HCT116 (cell line): Measurements from ENCODE around the gene DNAJC5. TPM values are rescaled to one million over a fixed set of nuclear protein-coding genes. Genes with fewer than 3 reads are reported as not detected.
A peak's percentile ranks its signal among the peaks of the same experiment; 100 is the strongest.

Experiments
- ATAC-seq: fragments of 200-7000 bp; cut with Tn5 transposase; 2 replicates; pipeline ENCODE4 v1.9.1; 2020; ENCODE audit warnings: mild to moderate bottlenecking, moderate library complexity
- BruUV-seq: library from RNA; stranded (reverse); fragments of 400-500 nt; replicated peaks from 2 replicates; lab custom pipeline; 2021; lab: Mats Ljungman, UMichigan
- CTCF ChIA-PET: fragments of 300-600 bp; sonication (Branson Sonifier 250); formaldehyde crosslinking; loops from one replicate; lab custom pipeline; 2021; ENCODE audit warnings: antibody characterized with exemption; lab: Charles Lee
- POLR2A ChIA-PET: fragments of 300-600, 350-600 bp; sonication (Branson Sonifier 250); formaldehyde crosslinking; loops from one replicate; lab custom pipeline; 2021; ENCODE audit warnings: antibody characterized with exemption; lab: Charles Lee
- RAD21 ChIA-PET, 2 experiments: fragments of 300-600 bp; sonication (Branson Sonifier 250); formaldehyde crosslinking; loops; one replicate each; lab custom pipeline; 2023; ENCODE audit warnings: low total read pairs in 2 of 2; ENCODE audit not compliant: uncharacterized antibody in 2 of 2, unreplicated experiment in 2 of 2, low non-redundant PET in 1 of 2; lab: Charles Lee
- DNase-seq: peaks from one replicate; pipeline ENCODE4 v3.0.0-alpha.2; 2010; ENCODE audit warnings: low read depth, low spot score
- H2AFZ ChIP-seq: fragments of 200-600 bp; shearing (Covaris generic), sonication (generic); 2 replicates; pipeline ENCODE4 v1.6.1; 2017; ENCODE audit warnings: low read depth, mixed run types, mixed read lengths, antibody characterized with exemption, low read length; ENCODE audit not compliant: poor library complexity, severe bottlenecking
- H3K27ac ChIP-seq: 2 replicates; pipeline ENCODE4 v1.5.1; 2012; ENCODE audit warnings: low read depth, low read length
- H3K27me3 ChIP-seq: fragments of 200-600 bp; sonication (generic); 2 replicates; pipeline ENCODE4 v1.6.1; 2016; ENCODE audit warnings: mixed run types, low read length, mixed read lengths; ENCODE audit not compliant: insufficient read depth
- H3K36me3 ChIP-seq, 2 experiments: fragments of 200-500 bp in 1 of 2; fragments of 200-600 bp in 1 of 2; sonication (Bioruptor generic) in 1 of 2; sonication (generic) in 1 of 2; 2 replicates each; pipeline versions ENCODE4 v1.5.1 to v1.6.1; 2014 to 2016; ENCODE audit warnings: low read length in 2 of 2, inconsistent platforms in 1 of 2, mixed read lengths in 1 of 2, mixed run types in 1 of 2; ENCODE audit not compliant: insufficient read depth in 2 of 2, control insufficient read depth in 1 of 2
- H3K4me1 ChIP-seq, 2 experiments: fragments of 200-600 bp in 1 of 2; sonication (generic) in 1 of 2; 2 replicates each; pipeline versions ENCODE4 v1.5.1 to v1.6.1; 2012 to 2017; ENCODE audit warnings: low read length in 2 of 2, inconsistent platforms in 1 of 2, mild to moderate bottlenecking in 1 of 2, mixed read lengths in 1 of 2, mixed run types in 1 of 2, moderate library complexity in 1 of 2; ENCODE audit not compliant: insufficient read depth in 2 of 2, control insufficient read depth in 1 of 2
- H3K4me2 ChIP-seq: fragments of 200-600 bp; sonication (generic); 2 replicates; pipeline ENCODE4 v1.6.1; 2017; ENCODE audit warnings: mixed run types, low read length, mixed read lengths
- H3K4me3 ChIP-seq, 2 experiments: fragments of 200-600 bp in 1 of 2; sonication (generic) in 1 of 2; replicated peaks in 1 of 2; 2 replicates each; pipeline ENCODE4 v1.5.1; 2011 to 2016; ENCODE audit warnings: low read length in 2 of 2, control low read depth in 1 of 2, low read depth in 1 of 2, mild to moderate bottlenecking in 1 of 2, mixed read lengths in 1 of 2, mixed run types in 1 of 2
- H3K79me2 ChIP-seq: fragments of 200-600 bp; sonication (generic); 2 replicates; pipeline ENCODE4 v1.6.1; 2017; ENCODE audit warnings: mild to moderate bottlenecking, mixed run types, low read length, moderate library complexity, mixed read lengths; ENCODE audit not compliant: insufficient read depth
- H3K9ac ChIP-seq: fragments of 200-600 bp; sonication (generic); 2 replicates; pipeline ENCODE4 v1.6.1; 2016; ENCODE audit warnings: low read length, mixed read lengths
- H3K9me2 ChIP-seq: fragments of 200-600 bp; sonication (generic), shearing (Covaris generic); 2 replicates; pipeline ENCODE4 v1.6.1; 2017; ENCODE audit warnings: mixed run types, mild to moderate bottlenecking, moderate library complexity; ENCODE audit not compliant: insufficient read depth
- H3K9me3 ChIP-seq, 2 experiments: fragments of 200-500 bp in 1 of 2; fragments of 200-600 bp in 1 of 2; sonication (Bioruptor generic) in 1 of 2; sonication (generic) in 1 of 2; 2 replicates each; pipeline ENCODE4 v1.6.1; 2014 to 2017; ENCODE audit warnings: low read length in 2 of 2, mixed read lengths in 2 of 2, inconsistent platforms in 1 of 2, low read depth in 1 of 2, mild to moderate bottlenecking in 1 of 2, mixed run types in 1 of 2, moderate library complexity in 1 of 2; ENCODE audit not compliant: control insufficient read depth in 1 of 2, insufficient read depth in 1 of 2
- H4K20me1 ChIP-seq: fragments of 200-600 bp; sonication (generic), shearing (Covaris generic); 2 replicates; pipeline ENCODE4 v1.6.1; 2017; ENCODE audit warnings: mixed run types, mild to moderate bottlenecking, moderate library complexity; ENCODE audit not compliant: insufficient read depth
- EGR1 ChIP-seq: IDR thresholded peaks from 2 replicates; pipeline ENCODE4 v1.6.1; 2012; ENCODE audit warnings: low read depth
- ELF1 ChIP-seq: IDR thresholded peaks from 2 replicates; pipeline ENCODE4 v1.6.1; 2012; ENCODE audit warnings: low read depth, borderline replicate concordance
- EZH2 ChIP-seq: fragments of 200-600 bp; sonication (generic); IDR thresholded peaks from 2 replicates; pipeline ENCODE4 v1.6.1; 2017; ENCODE audit warnings: antibody characterized with exemption, mixed run types
- FOSL1 ChIP-seq: IDR thresholded peaks from 2 replicates; pipeline ENCODE4 v1.6.1; 2012; ENCODE audit warnings: low read depth
- SIN3A ChIP-seq: IDR thresholded peaks from 2 replicates; pipeline ENCODE4 v1.6.1; 2012; ENCODE audit warnings: low read depth
- SRF ChIP-seq: IDR thresholded peaks from 2 replicates; pipeline ENCODE4 v1.6.1; 2012; ENCODE audit warnings: low read depth
- ZFX ChIP-seq: fragments of 450-650 bp; IDR thresholded peaks from 2 replicates; pipeline ENCODE4 v1.6.1; 2017
- intact Hi-C: fragments of 100-400 bp; cut with micrococcal nuclease; formaldehyde crosslinking; loops from 2 replicates; pipeline ENCODE4 v1.10.0; 2022
- total RNA-seq: library from RNA; stranded (reverse); gene quantifications from one replicate; pipeline ENCODE4 v1.2.1, GENCODE V29; 2021; ENCODE audit not compliant: unreplicated experiment
- TF ChIP-seq, protein P1 (sequence below): IDR thresholded peaks from 2 replicates; pipeline ENCODE4 v1.6.1; 2012; ENCODE audit warnings: low read depth
- TF ChIP-seq, protein P2 (sequence below), 3 experiments: fragments of 200-600 bp in 1 of 3; sonication (generic) in 1 of 3; IDR thresholded peaks in 2 of 3; conservative IDR thresholded peaks in 1 of 3; 2 replicates each; pipeline ENCODE4 v1.5.1; 2012 to 2017; ENCODE audit warnings: low read depth in 2 of 3, low read length in 2 of 3, antibody characterized with exemption in 1 of 3, borderline replicate concordance in 1 of 3, control low read depth in 1 of 3, mild to moderate bottlenecking in 1 of 3, mixed read lengths in 1 of 3, mixed run types in 1 of 3, moderate library complexity in 1 of 3; ENCODE audit not compliant: insufficient read depth in 1 of 3

Gene DNAJC5
- total RNA-seq, 1 experiment from 2014 or later = 38.3 TPM

- intact Hi-C loops = no loop called here
- Histone ChIP-seq H3K36me3 (peaks cover 34 to 47% of the 10 kb centered on the region in 2 experiments), H3K9me3 (no peaks in the 10 kb centered on the region), H2AFZ (no peak overlapping the region), H3K4me3 (no peak overlapping the region), H3K27me3 (no peaks in the 10 kb centered on the region), H3K4me2 (no peak overlapping the region), H3K9me2 (no peaks in the 10 kb centered on the region), H3K4me1 (no peaks in the 10 kb centered on the region), H4K20me1 (no peaks in the 10 kb centered on the region), H3K27ac (no peak overlapping the region), H3K79me2 (peaks cover 87% of the 10 kb centered on the region), H3K9ac (no peak overlapping the region)
- TSS peak; percentile 4 for BruUV-seq
- POLR2A ChIA-PET = interaction anchor here (0.7 kb wide), 1 partner anchor 13 kb away, joined by 3 read pairs; the partner anchor contains the start of gene TPD52L2
- no peak for ATAC-seq
- RAD21 ChIA-PET = no interaction called here
- CTCF ChIA-PET = no interaction called here
- TF ChIP-seq ELF1 (no peak), SIN3A (no peak), FOSL1 (no peak), EZH2 (no peak), SRF (no peak), EGR1 (no peak), ZFX (no peak)
- TF ChIP-seq, protein P1, sequence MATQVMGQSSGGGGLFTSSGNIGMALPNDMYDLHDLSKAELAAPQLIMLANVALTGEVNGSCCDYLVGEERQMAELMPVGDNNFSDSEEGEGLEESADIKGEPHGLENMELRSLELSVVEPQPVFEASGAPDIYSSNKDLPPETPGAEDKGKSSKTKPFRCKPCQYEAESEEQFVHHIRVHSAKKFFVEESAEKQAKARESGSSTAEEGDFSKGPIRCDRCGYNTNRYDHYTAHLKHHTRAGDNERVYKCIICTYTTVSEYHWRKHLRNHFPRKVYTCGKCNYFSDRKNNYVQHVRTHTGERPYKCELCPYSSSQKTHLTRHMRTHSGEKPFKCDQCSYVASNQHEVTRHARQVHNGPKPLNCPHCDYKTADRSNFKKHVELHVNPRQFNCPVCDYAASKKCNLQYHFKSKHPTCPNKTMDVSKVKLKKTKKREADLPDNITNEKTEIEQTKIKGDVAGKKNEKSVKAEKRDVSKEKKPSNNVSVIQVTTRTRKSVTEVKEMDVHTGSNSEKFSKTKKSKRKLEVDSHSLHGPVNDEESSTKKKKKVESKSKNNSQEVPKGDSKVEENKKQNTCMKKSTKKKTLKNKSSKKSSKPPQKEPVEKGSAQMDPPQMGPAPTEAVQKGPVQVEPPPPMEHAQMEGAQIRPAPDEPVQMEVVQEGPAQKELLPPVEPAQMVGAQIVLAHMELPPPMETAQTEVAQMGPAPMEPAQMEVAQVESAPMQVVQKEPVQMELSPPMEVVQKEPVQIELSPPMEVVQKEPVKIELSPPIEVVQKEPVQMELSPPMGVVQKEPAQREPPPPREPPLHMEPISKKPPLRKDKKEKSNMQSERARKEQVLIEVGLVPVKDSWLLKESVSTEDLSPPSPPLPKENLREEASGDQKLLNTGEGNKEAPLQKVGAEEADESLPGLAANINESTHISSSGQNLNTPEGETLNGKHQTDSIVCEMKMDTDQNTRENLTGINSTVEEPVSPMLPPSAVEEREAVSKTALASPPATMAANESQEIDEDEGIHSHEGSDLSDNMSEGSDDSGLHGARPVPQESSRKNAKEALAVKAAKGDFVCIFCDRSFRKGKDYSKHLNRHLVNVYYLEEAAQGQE = no peak
- TF ChIP-seq, protein P2, sequence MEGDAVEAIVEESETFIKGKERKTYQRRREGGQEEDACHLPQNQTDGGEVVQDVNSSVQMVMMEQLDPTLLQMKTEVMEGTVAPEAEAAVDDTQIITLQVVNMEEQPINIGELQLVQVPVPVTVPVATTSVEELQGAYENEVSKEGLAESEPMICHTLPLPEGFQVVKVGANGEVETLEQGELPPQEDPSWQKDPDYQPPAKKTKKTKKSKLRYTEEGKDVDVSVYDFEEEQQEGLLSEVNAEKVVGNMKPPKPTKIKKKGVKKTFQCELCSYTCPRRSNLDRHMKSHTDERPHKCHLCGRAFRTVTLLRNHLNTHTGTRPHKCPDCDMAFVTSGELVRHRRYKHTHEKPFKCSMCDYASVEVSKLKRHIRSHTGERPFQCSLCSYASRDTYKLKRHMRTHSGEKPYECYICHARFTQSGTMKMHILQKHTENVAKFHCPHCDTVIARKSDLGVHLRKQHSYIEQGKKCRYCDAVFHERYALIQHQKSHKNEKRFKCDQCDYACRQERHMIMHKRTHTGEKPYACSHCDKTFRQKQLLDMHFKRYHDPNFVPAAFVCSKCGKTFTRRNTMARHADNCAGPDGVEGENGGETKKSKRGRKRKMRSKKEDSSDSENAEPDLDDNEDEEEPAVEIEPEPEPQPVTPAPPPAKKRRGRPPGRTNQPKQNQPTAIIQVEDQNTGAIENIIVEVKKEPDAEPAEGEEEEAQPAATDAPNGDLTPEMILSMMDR (IDR thresholded peaks at IDR 0.05 in 2 of 3, conservative IDR thresholded peaks at IDR 0.05 in 1 of 3; ENCODE audit: borderline replicate concordance in 1 of 3, insufficient read depth in 1 of 3, low read depth in 2 of 3, low read length in 2 of 3) = no peak
- no peak for DNase-seq
Measured at GRCh38 chr20:63877755-63878470, 17.0 kb upstream of the DNAJC5 start.
